Spleen (tissue), 11 donors: ENCODE measurements around the gene GRPEL1. TPM values are rescaled to one million over a fixed set of nuclear protein-coding genes. Genes with fewer than 3 reads are reported as not detected.
"Not testable (repeated sequence)": the region's sequence is repeated elsewhere in the genome, so short reads cannot be mapped to it uniquely, and the experiment has no call there.

Source experiments
- DNase-seq: peaks from one replicate; pipeline ENCODE4 v3.0.0-alpha.2; 2020
- H3K27ac ChIP-seq, 8 donors: fragments of 200-600 bp; sonication (generic) in 7 of 8; 1 replicate in 4 of 8; 2 replicates in 4 of 8; pipeline versions ENCODE4 v1.5.0 to v1.8.0; 2016 to 2021; ENCODE audit warnings: inconsistent platforms in 4 of 8, mild to moderate bottlenecking in 4 of 8, moderate library complexity in 1 of 8
- H3K27me3 ChIP-seq, 7 donors: fragments of 200-600 bp; sonication (generic) in 6 of 7; replicated peaks in 1 of 7; 1 replicate in 4 of 7; 2 replicates in 3 of 7; pipeline versions ENCODE4 v1.5.0 to v1.8.0; 2016 to 2021; ENCODE audit warnings: inconsistent platforms in 3 of 7, mild to moderate bottlenecking in 1 of 7
- H3K36me3 ChIP-seq, 6 donors: fragments of 200-600 bp; sonication (generic) in 5 of 6; 1 replicate in 4 of 6; 2 replicates in 2 of 6; pipeline versions ENCODE4 v1.5.0 to v1.8.0; 2016 to 2021; ENCODE audit warnings: inconsistent platforms in 2 of 6
- H3K4me1 ChIP-seq, 6 donors: fragments of 200-600 bp; sonication (generic) in 5 of 6; 1 replicate in 3 of 6; 2 replicates in 3 of 6; pipeline versions ENCODE4 v1.5.0 to v1.8.0; 2016 to 2021; ENCODE audit warnings: inconsistent platforms in 3 of 6
- H3K4me3 ChIP-seq, 8 donors: fragments of 200-600 bp; sonication (generic) in 7 of 8; 1 replicate in 4 of 8; 2 replicates in 4 of 8; pipeline versions ENCODE4 v1.5.0 to v1.8.0; 2016 to 2021; ENCODE audit warnings: inconsistent platforms in 4 of 8, mild to moderate bottlenecking in 4 of 8, moderate library complexity in 2 of 8
- H3K9me3 ChIP-seq, 8 donors: fragments of 200-600 bp; sonication (generic) in 7 of 8; 1 replicate in 4 of 8; 2 replicates in 4 of 8; pipeline versions ENCODE4 v1.5.0 to v1.8.0; 2016 to 2021; ENCODE audit warnings: inconsistent platforms in 4 of 8
- POLR2A ChIP-seq, 3 donors: fragments of 450-650 bp; IDR thresholded peaks; one replicate each; pipeline ENCODE4 v1.5.1; 2017; ENCODE audit warnings: antibody characterized with exemption in 3 of 3, mild to moderate bottlenecking in 1 of 3
- POLR2AphosphoS5 ChIP-seq, 3 donors: sonication (generic); formaldehyde crosslinking; IDR thresholded peaks; one replicate each; pipeline ENCODE4 v1.5.1; 2017; ENCODE audit warnings: antibody characterized with exemption in 3 of 3
- WGBS, 5 donors: extraction: QIAGEN DNeasy Blood & Tissue Kit in 3 of 5; methylation state at CpG; one replicate each; pipeline versions ENCODE4 v1.1.5 to v1.1.7; 2013 to 2018; 5-methylcytosine and 5-hydroxymethylcytosine counted together
- intact Hi-C: fragments of 100-400 bp; cut with DNase I; formaldehyde crosslinking; loops from one replicate; pipeline ENCODE4 v1.15.0; 2023; ENCODE audit warnings: low total_unique reads
- polyA plus RNA-seq, 3 donors: library from polyadenylated mRNA; stranded (reverse); fragments of 200-250 nt; gene quantifications; one replicate each; pipeline ENCODE4 v1.2.1, GENCODE V29; 2013
- total RNA-seq, 7 donors: library from RNA; depleted of rRNA in 3 of 7; stranded (reverse); fragments of >200 nt in 3 of 7; fragmentation: NEBNext Ultra II Directional in 4 of 7; extraction: Animal tissue kit (Norgen Biotek cat#: 25700) in 4 of 7; gene quantifications; one replicate each; pipeline versions ENCODE4 v1.1.0 to v1.2.1, GENCODE V29; 2016 to 2021
- TF ChIP-seq, protein P1 (sequence below), 11 experiments: fragments of 200-600 bp in 7 of 11; fragments of 450-650 bp in 4 of 11; sonication (generic) in 4 of 11; IDR thresholded peaks in 8 of 11; conservative IDR thresholded peaks in 3 of 11; 1 replicate in 7 of 11; 2 replicates in 4 of 11; pipeline versions ENCODE4 v1.4.0 to v1.8.0; 2016 to 2021; ENCODE audit warnings: antibody characterized with exemption in 11 of 11, inconsistent platforms in 4 of 11, mild to moderate bottlenecking in 1 of 11
- donor health status: healthy with polysubstance abuse.
- donor health status: DM: no; HTN: no; CAD: no; lungs with moderate emphysema.
- donor health status: DM: no; HTN: no; CAD: no.
- donor health status: Bipolar disorder and iron deficiency.
- donor health status: healthy.
- donor health status: DM: no; HTN: no; CAD: no.
- donor health status: DM: yes; HTN: yes; CAD: no.

Gene GRPEL1
- total and polyA plus RNA-seq, 10 donors, result 17.6 to 42.7 (median 31.0) TPM

- intact Hi-C loops, result no loop called here
- WGBS, 5 donors, result 58 to 73% (median 67%) methylated on average over 5 of the region's 5 CpGs
- Histone ChIP-seq H3K27ac (no peak overlapping the region), H3K4me3 (no peak overlapping the region), H3K27me3 (peaks cover 0 to 41% (median 12%) of the 10 kb centered on the region in 7 donors), H3K36me3 (no peaks in the 10 kb centered on the region), H3K4me1 (peaks cover 0 to 4% (median 0%) of the 10 kb centered on the region in 6 donors), H3K9me3 (peaks cover 3 to 22% (median 13%) of the 10 kb centered on the region in 8 donors)
- TF ChIP-seq POLR2A (IDR thresholded peaks at IDR 0.05), result no peak
- TF ChIP-seq, protein P1, sequence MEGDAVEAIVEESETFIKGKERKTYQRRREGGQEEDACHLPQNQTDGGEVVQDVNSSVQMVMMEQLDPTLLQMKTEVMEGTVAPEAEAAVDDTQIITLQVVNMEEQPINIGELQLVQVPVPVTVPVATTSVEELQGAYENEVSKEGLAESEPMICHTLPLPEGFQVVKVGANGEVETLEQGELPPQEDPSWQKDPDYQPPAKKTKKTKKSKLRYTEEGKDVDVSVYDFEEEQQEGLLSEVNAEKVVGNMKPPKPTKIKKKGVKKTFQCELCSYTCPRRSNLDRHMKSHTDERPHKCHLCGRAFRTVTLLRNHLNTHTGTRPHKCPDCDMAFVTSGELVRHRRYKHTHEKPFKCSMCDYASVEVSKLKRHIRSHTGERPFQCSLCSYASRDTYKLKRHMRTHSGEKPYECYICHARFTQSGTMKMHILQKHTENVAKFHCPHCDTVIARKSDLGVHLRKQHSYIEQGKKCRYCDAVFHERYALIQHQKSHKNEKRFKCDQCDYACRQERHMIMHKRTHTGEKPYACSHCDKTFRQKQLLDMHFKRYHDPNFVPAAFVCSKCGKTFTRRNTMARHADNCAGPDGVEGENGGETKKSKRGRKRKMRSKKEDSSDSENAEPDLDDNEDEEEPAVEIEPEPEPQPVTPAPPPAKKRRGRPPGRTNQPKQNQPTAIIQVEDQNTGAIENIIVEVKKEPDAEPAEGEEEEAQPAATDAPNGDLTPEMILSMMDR (IDR thresholded peaks at IDR 0.05 in 8 of 11, conservative IDR thresholded peaks at IDR 0.05 in 3 of 11), result no peak
- no peak for TF ChIP-seq POLR2AphosphoS5 (IDR thresholded peaks at IDR 0.05)
- no peak for DNase-seq
Measured at GRCh38 chr4:7089213-7089986, 21.5 kb upstream of the GRPEL1 start.

DNA sequence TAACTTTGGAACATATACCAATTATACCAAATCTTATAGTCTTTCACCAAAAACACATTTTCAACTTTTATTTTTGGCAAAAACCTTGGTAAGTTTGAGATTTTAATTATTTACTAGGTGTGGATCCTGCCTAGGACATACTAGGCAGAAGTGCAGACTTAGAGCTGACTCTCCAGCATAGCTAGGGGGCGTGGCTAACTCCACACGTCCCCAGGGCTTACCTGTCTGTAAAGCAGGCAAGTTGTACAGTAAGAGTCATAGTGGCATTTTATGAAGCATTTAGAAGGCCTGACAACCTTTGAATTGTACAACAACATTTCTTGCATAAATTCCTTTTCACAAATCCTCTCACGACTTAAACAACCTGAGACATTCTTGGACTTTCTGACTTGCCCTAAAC is 19.2 kb upstream of the GRPEL1 start:
- Histone ChIP-seq H3K9me3 (peaks cover 3 to 22% (median 13%) of the 10 kb centered on the region in 8 donors), H3K4me1 (peaks cover 0 to 4% (median 0%) of the 10 kb centered on the region in 6 donors), H3K27me3 (peaks cover 0 to 65% (median 19%) of the 10 kb centered on the region in 7 donors), H3K27ac (no peak overlapping the region), H3K4me3 (no peak overlapping the region), H3K36me3 (no peaks in the 10 kb centered on the region)
- TF ChIP-seq POLR2AphosphoS5 (IDR thresholded peaks at IDR 0.05) (no peak), POLR2A (IDR thresholded peaks at IDR 0.05) (no peak)
- TF ChIP-seq, protein P1 (IDR thresholded peaks at IDR 0.05 in 8 of 11, conservative IDR thresholded peaks at IDR 0.05 in 3 of 11), result no peak
- no peak for DNase-seq
- 69 to 83% (median 76%) methylated on average over 3 of the region's 3 CpGs for WGBS, 5 donors
- intact Hi-C loops, result no loop called here

DNA sequence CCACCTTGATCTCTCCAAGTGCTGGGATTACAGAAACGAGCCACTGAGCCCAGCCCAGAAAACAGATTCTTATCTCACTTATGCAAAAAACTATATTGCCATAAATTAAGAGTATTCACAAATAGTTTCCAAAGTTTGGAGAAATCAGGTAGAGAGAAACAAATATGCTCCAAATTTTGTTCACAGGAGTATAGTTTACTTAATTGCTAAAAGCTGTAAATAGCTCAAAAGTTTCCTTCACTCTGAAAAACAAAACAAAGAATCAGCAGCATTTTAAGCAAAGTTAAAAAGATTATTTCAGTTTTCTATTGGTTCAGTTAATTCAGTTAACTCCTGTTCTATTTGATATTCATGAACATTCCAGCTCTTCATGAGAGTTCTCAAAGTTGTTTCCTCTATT is 18.5 kb upstream of the GRPEL1 start:
- Histone ChIP-seq H3K36me3 (no peaks in the 10 kb centered on the region), H3K27ac (no peak overlapping the region), H3K27me3 (peaks cover 0 to 69% (median 19%) of the 10 kb centered on the region in 7 donors), H3K4me1 (peaks cover 0 to 4% (median 0%) of the 10 kb centered on the region in 6 donors), H3K9me3 (peaks cover 3 to 22% (median 13%) of the 10 kb centered on the region in 8 donors), H3K4me3 (no peak overlapping the region)
- TF ChIP-seq POLR2AphosphoS5 (IDR thresholded peaks at IDR 0.05) (no peak), POLR2A (IDR thresholded peaks at IDR 0.05) (no peak)
- TF ChIP-seq, protein P1 (IDR thresholded peaks at IDR 0.05 in 8 of 11, conservative IDR thresholded peaks at IDR 0.05 in 3 of 11), result no peak
- no peak for DNase-seq
- 17 to 35% (median 21%) methylated on average over 1 of the region's 1 CpG for WGBS, 5 donors
- intact Hi-C loops, result no loop called here

DNA sequence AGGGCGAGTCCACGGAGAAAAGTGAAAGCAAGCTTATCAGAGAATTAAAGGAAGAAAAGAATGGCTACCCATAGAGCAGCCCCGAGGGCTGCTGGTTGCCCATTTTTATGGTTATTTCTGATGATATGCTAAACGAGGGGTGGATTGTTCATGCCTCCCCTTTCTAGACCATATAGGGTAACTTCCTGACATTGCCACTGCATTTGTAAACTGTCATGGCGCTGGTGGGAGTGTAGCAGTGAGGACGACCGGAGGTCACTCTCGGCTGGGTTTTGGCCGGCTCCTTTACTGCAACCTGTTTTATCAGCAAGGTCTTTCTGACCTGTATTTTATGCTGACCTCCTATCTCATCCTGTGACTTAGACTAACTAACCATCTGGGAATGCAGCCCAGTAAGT is 16.7 kb upstream of the GRPEL1 start:
- Histone ChIP-seq H3K27ac (peak overlapping the region in 1 of 8 donors; percentile 20), H3K9me3 (peaks cover 3 to 25% (median 13%) of the 10 kb centered on the region in 8 donors), H3K4me3 (peak overlapping the region in 4 of 8 donors; percentile 9 to 56 (median 20)), H3K27me3 (peaks cover 0 to 69% (median 19%) of the 10 kb centered on the region in 7 donors)
- DNase-seq, H3K4me1 ChIP-seq, intact Hi-C loops, H3K36me3 ChIP-seq: not testable (repeated sequence)
- whole genome bisulfite sequencing, 5 donors, result 42 to 59% (median 50%) methylated on average over 9 of the region's 9 CpGs
